ENCODE measurements around the gene IL17RD.

Gene IL17RD

DNA sequence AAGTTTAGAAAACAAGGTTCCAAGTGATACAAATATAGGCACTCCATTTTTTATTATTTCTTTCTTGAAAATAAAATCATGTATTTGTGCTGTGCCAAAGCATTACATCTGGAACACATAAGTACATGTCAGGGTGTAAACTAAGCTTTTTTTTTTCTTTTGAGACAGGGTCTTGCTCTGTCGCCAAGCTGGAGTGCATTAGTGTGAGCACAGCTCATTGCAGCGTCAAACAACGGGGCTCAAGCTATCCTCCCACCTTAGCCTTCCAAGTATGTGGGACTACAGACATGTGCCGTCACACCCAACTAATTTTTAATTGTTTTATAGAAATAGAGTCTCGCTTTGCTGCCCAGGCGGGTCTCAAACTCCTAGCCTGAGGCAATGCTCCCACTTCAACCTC is 95.7 kb downstream of the IL17RD start:
- in situ Hi-C loops (cut with MboI; ENCODE audit: low sequenced_read_pairs), result no loop called here

DNA sequence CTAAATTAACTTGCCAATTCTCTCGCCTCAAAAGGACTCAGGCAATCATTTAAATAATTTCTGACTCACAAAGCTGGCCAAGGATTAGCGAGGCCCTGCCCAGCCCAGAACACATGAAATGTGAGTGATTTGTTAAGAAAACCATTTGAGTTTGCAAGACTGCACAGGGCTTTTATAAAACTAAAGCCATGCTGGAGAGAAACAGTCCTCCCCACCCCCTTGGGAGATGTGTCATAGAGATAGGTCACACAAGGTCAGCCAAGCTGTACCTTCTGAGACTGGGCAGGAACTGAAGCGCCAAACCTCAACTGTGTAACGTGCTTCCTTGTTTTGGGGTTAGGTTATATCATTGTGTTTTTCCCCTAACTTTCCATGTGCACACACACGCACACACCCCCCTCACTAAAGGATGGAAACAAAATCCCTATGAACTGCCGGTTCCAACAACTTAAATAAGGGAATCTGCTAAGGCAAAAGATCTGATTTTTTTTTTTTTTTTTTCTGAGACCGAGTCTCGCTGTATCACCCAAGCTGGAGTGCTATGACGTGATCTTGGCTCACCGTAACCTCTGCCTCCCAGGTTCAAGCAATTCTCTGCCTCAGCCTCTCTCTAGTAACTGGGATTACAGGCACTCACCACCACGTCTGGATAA is 96.6 kb downstream of the IL17RD start:
- in situ Hi-C loops (cut with MboI; ENCODE audit: low sequenced_read_pairs), result no loop called here

DNA sequence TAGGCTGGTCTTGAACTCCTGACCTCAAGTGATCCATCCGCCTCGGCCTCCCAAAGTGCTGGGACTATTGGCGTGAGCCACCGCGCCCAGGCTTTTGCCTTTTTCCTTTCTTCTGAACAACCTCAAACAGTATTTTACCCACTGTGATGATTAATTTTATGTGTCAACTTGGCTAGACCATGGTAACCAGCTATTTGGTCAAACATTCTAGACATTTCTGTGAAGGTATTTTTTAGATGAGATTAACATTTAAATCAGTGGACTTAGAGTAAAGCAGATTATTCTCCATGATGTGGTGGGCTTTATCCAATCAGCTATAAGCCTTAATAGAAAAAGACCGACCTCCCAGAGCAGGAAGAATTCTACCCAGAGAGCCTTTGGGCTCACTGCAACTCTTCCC is 98.7 kb downstream of the IL17RD start:
- in situ Hi-C loops (cut with MboI; ENCODE audit: low sequenced_read_pairs), result no loop called here

DNA sequence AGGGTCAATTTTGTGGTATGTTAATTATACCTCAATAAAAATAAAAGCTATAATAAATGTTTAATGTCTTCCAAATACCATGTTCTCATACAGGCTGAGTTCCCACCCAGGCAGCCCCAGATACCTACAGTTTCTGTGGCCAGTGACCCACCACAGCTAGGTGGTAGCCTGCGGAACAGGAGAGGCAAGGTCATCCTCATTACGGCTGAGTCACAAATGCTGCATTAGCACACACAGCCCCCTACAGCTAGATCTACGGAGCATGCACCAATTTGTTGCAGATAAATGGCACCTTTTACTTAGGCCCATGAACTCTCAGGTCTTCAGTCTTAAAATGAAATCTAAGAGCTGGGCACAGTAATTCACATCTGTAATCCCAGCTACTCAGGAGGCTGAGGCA is 99.6 kb downstream of the IL17RD start:
- in situ Hi-C loops (cut with MboI; ENCODE audit: low sequenced_read_pairs), result no loop called here

DNA sequence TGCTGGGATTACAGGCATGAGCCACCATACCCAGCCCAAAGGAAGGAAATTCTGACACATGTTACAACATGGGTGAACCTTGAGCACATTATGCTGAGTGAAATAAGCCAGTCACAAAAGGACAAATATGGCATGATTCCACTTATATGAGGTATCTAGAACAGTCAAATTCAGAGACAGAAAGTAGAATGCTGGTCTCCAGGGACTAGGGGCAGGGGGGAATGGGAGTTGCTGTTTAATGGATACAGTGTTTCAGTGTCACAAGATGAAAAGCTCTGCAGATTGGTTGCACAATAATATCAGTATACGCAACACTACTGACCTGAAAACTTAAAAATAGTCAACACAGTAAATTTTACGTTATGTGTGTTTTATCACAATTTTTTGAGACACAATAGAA is 100.6 kb downstream of the IL17RD start:
- in situ Hi-C loops (cut with MboI; ENCODE audit: low sequenced_read_pairs), result no loop called here

DNA sequence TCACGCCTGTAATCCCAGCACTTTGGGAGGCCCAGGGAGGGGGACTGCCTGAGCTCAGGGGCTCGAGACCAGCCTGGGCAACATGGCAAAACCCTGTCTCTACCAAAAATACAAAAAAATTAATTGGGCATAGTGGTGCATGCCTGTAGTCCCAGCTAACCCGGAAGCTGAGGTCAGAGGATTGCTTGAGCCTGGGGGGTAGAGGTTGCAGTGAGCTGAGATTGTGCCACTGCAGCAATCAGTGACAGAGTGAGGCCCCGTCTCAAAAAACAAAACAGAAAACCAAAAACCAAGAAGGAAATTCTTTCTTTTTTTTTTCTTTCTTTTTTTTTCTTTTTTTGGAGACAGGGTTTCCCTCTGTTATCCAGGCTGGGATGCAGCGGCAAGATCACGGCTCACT is 101.2 kb downstream of the IL17RD start:
- in situ Hi-C loops (cut with MboI; ENCODE audit: low sequenced_read_pairs), result no loop called here

DNA sequence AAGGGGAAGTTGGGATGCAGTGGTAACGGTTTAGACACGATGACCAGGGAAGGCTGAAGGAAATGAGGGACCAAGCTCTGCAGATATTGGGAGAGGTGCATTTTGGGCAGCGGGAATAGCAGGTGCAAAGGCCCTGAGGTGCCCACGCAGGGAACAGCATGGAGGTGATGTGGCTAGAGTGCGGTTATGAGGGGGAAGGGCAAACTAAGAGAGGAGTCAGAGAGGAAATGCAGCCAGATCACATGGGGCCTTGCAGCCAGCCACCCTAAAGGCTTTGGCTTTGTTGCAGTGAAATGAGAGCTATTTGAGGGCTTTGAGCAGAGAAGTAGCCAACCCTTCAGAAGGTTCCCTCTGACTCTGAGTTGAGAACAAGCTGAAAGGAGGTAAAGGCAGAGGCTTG is 102.1 kb downstream of the IL17RD start:
- in situ Hi-C loops (cut with MboI; ENCODE audit: low sequenced_read_pairs), result no loop called here

DNA sequence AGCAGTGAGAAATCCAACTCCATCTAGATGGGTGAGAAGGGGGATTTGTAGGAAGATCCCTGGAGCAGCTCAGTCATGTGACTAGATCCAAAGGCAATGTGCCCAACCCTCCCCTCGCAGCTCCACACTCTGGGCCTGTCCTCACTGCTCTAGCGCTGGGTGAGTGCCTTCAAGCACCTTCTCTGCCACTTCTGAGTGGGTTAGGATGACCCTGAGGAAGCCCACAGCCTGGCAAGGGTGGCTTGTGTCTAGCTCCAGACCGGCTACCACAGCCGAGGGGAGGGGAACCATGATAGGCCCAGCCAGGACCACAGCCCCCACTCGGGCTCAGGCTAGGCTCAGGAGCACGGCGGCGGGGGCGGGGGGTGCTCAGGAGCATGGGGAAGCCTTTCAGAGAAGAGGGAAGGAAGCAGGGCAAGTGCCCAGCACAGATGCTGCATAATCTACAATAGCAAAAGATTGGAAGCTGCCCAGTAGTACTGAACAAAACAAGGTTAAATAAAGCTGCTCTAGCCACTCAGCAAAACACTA is 103.0 kb downstream of the IL17RD start:
- in situ Hi-C loops (cut with MboI; ENCODE audit: low sequenced_read_pairs), result no loop called here

DNA sequence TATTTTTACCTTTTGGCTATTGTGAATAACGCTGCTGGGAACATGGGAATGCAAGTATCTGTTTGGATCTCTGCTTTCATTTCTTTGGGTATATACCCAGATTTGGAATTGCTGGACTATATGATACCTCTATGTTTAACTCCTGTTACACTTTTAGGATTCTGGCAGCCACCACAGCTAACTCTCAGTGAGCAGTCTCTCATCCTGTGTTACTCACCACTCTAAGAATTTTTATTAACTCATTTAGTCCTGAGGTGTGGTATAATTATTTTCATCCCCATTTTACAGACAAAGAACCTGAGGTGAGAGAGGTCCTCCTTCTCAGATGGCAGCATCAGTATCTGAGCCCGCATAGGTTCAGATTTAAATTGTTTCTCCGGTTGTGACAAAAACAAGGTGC is 103.6 kb downstream of the IL17RD start:
- in situ Hi-C loops (cut with MboI; ENCODE audit: low sequenced_read_pairs), result no loop called here

DNA sequence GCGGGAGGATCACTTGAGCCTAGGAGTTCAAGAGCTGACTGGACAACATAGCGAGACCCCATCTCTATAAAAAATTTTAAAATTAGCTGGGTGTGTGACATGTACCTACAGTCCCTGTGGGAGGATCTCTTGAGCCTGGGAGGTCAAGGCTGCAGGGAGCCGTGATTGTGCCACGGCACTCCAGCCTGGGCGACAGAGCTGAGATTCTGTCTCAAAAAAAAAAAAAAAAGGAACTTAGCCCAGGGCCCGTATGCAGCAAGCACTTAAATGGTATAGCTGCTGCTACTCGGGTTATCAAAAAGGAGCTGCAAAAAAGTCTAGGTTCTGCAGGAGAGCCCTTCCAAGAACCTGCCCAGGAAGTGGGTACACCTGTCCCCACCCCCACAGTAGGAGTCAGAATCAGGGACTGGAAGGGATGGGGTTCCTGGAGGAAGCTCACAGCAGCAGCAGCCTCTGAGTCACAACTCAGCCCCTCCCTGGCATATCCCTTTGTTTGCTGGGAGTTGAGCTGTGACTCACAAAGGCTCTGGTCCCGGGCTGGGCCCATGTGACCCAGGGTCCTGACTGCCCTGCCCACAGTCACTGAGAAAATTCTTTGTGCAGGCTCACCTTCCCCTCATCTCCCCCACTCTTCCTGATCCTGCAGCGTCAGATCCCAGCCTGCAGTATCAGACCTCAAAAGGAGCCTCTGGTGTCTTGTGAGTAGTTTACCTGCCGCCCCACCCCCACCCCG is 104.9 kb downstream of the IL17RD start, which contains the start of gene SPATA12:
Gene SPATA12, plus strand, starts transcription at position 576 of the 733 bp plus-strand sequence. CDS start 13,031 bp downstream, outside the sequence.
- in situ Hi-C loops (cut with MboI; ENCODE audit: low sequenced_read_pairs), result no loop called here

DNA sequence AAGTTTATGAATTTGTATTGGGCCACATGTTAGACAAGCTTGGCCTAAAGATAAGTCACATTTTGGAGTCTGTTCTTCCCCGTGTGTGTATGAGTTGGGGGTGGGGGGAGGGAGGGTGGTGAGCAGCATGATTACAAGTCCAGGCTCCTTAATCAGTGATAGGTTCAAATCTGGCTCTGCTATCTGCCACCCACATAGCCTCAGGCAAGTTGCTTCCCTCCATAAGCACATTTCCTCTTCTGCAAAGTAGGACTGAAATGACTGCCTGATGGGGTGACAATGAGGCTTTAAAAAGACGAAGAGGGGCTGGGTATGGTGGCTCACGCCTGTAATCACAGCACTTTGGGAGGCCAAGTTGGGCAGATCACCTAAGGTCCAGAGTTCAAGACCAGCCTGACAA is 105.7 kb downstream of the IL17RD start:
- in situ Hi-C loops (cut with MboI; ENCODE audit: low sequenced_read_pairs), result no loop called here

DNA sequence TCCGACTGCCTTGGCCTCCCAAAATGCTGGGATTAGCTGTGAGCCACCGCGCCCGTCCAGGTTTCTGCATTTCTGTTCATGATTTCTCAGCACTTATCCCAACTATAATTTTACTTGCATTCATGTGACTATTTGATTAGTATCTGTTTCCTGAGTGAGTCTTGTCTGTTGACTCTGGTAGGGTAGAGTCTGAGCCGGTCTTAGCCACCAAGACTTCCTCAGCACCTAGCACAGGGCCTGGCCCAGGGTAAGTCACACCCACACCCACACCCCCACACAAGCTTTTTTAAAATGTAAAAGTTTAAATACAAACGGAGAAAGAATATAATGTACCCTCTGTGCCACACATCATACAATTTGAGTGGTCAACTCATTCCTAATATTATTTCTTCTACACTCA is 107.8 kb downstream of the IL17RD start:
- in situ Hi-C loops (cut with MboI; ENCODE audit: low sequenced_read_pairs), result no loop called here

DNA sequence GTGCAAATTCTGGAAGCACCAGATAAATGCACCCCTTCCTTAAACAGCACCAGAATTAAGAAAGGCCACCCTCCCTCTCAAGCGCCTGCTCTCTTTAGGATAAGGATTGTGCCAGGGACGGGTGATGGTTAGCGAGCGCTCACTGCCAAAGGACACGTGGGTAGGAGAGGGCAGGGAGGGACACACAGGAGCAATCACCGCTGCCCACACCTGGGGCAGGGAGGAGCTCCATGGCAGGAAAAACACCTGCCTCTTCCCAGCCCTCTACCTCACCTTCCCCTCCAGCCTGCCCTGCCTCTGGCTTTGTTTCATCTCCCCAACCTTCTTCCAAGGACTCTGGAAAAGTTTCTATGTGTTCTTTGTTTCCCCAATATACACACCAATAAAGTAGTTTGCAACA is 112.0 kb downstream of the IL17RD start:
- in situ Hi-C loops (cut with MboI; ENCODE audit: low sequenced_read_pairs), result no loop called here

DNA sequence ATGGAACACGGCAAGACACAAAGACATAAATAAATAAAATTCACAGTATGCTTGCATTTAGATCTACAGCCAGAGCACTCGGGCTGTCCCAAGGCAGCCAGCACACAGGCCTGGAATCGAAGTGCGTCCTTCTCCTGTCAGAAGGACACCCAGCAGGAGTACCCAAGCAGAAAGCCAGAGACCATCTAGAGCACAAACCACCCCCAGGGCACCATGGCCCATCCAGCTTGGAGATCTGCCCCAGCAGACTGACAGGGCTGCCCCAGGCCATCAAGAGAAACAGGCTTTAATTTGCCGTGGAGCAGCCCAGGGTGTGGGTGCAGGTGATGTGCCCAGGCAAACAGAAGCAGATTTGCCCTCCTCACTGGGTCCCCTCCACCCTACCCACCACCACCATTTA is 112.5 kb downstream of the IL17RD start:
- in situ Hi-C loops (cut with MboI; ENCODE audit: low sequenced_read_pairs), result no loop called here

DNA sequence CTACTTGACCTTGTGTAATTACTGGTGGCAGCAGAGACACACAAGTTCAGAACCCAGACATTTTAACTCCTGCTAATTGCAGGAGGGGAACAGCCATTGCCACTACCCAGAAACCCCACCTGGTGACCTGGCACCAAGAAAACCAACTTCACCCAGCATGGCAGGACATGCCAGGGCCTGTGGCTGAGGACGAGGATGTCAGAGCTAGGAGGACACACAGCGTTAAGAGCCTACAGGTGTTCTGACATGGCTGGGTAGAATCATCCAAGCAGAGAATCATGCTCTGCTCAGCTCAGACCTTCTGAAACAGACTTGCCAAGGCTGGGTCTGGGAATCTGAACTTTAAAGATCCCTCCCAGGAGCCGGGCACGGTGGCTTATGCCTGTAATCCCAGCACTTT is 116.4 kb downstream of the IL17RD start:
- in situ Hi-C loops (cut with MboI; ENCODE audit: low sequenced_read_pairs), result no loop called here

DNA sequence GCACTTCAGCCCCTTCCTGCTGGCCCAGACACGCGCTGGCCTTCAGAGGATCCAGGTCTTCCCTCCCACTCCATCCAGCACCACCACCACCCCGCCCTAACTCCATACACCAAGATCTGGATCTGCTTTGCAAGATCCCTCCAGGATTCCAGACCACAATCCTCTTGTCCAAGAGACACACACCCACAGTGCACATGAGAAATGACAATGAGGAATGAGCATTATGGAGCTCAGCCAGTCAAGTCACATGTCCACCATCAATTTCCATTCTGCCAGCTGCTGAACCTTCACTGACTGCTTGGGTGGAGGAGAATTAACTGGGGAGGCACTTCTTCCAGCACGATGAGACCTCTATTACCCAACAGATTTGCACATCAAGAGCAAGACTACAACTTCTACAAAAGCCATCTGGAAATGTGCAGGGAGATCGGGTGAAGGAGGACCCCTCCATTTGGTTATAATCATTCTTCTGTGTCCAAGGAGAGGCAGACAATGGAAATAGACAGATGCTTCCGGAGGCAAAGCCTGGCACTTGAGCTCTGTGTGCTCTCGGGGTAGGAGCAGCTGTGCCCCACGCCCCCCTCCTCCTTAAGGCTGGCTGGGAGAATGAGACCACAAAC is 117.0 kb downstream of the IL17RD start:
- in situ Hi-C loops (cut with MboI; ENCODE audit: low sequenced_read_pairs), result no loop called here

DNA sequence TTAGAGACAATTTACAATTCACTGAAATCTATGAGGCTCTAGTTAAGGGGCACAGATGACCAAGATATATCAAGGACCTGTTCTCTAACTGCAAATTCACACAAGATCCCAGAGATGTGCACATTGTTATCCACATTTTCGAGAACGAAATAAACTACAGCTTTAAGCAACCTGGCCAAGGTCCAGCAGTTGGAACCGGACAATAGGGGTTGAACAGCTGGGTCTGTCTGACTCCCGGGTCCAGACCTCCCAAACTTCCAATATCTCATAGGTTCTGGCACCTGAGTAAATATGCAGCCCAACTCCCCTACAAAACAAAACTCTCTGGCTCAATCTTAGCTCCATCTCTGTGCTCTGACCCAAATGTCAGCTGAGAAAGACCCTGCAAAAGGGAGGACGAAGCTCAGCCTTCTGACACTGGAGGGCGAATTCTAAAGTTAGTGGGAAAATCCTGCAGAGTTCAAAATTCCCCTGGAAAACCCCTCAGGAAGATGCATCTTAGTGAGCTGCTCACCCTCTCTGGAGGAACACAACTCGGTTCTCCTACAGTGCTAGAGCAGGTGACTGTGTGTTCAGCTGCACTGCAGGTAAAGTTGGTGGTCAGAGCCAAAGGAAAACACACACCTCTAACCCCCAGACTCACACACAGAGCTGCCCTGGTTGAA is 118.9 kb downstream of the IL17RD start:
- in situ Hi-C loops (cut with MboI; ENCODE audit: low sequenced_read_pairs), result no loop called here

DNA sequence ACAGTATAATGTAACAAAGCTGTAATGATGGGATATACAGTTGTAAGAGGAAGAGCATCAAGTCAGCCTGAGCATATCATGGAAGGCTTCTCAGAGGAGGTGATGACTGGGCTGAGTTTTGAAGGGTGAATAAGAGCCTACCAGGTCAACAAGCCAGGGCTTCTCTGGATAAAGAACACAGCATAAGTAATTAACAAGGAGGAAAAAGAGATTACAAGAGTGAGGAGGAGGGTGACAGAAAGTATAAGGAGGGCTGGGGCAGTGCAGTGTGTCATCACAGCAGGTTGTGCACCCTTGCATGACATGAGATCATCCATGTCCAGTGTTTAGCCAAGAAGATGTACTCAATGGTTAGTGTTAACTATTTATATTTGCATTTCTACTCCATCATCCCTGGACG is 121.6 kb downstream of the IL17RD start:
- in situ Hi-C loops (cut with MboI; ENCODE audit: low sequenced_read_pairs), result no loop called here

DNA sequence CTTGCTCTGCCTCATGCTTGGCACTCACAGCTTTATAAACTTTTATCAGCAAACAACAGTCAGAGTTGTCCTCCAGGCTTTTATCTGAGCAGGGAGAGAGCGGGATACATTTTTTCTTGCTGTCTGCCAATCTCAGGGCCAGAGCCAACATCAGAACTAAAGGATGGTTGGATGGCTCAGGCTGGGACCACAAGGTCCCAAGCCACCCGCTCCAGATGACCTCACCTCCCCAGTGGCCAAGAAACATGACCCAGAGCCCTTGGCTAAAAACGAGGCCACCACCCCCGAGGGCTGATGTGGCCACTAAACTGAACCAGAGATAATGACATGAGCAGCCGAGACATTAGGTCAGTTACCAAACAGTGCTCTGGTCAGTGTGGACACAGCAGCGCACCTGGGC is 123.5 kb downstream of the IL17RD start:
- in situ Hi-C loops (cut with MboI; ENCODE audit: low sequenced_read_pairs), result no loop called here

Data from HL-60/S4 treated with phorbol 12-myristate 13-acetate at 8.2 ng/mL for 4 days and 3 days (cell line).